SH-SY5Y (cell line): Measurements from ENCODE around the gene SETD1A.

ENCODE experiments used
- GATA2 ChIP-seq: IDR thresholded peaks from 2 replicates; pipeline ENCODE4 v1.6.1; 2011; ENCODE audit warnings: mild to moderate bottlenecking, low read depth, low read length
- GATA3 ChIP-seq: IDR thresholded peaks from 2 replicates; pipeline ENCODE4 v1.6.1; 2011; ENCODE audit warnings: low read depth, mild to moderate bottlenecking, low read length, moderate library complexity

GRCh38 chr16:31031276-31031675, 73.7 kb downstream of the SETD1A start:
- TF ChIP-seq GATA3 (no peak), GATA2 (no peak)
